ENCODE data around the gene RNF31. TPM values are rescaled to one million over a fixed set of nuclear protein-coding genes. Genes with fewer than 3 reads are reported as not detected.
A peak's percentile ranks its signal among the peaks of the same experiment; 100 is the strongest.

The RNF31 gene
- total and polyA plus RNA-seq, 2 of the 13 experiments (the other 11 are each of a cell fraction or from before 2014, with no cell fraction given) = 48.2 to 86.8 TPM

GRCh38 chr14:24146453-24146977 is 783 bp upstream of the RNF31 start, which contains the start of gene PSME2 (continued):
- TF ChIP-seq ZBTB3 (CRISPR knock-in tag; IDR thresholded peaks at IDR 0.05; ENCODE audit: borderline replicate concordance, low read depth) = no peak
- peak; percentile 87 for TF ChIP-seq HNRNPLL (IDR thresholded peaks at IDR 0.05; ENCODE audit: low read depth, low read length, poor library complexity, severe bottlenecking)
- TF ChIP-seq ZBTB7A (CRISPR knock-in tag; IDR thresholded peaks at IDR 0.05) = no peak
- TF ChIP-seq, protein P1, sequence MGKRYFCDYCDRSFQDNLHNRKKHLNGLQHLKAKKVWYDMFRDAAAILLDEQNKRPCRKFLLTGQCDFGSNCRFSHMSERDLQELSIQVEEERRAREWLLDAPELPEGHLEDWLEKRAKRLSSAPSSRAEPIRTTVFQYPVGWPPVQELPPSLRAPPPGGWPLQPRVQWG (CRISPR knock-in tag; IDR thresholded peaks at IDR 0.05; ENCODE audit: borderline replicate concordance, low read depth) = no peak
- TF ChIP-seq SOX6 (IDR thresholded peaks at IDR 0.05) = no peak
- peak; percentile 80 for TF ChIP-seq SOX6 (CRISPR knock-in tag; IDR thresholded peaks at IDR 0.05)
- peak; percentile 86 for TF ChIP-seq MED1 (CRISPR knock-in tag; IDR thresholded peaks at IDR 0.05)
- TF ChIP-seq ZNF367 (CRISPR knock-in tag; IDR thresholded peaks at IDR 0.05; ENCODE audit: borderline replicate concordance) = no peak
- peak; percentile 94 for TF ChIP-seq ETV6 (CRISPR knock-in tag; conservative IDR thresholded peaks at IDR 0.05)
- no peak for TF ChIP-seq SP1 (IDR thresholded peaks at IDR 0.05)
- peak; percentile 91 for TF ChIP-seq SP1 (CRISPR knock-in tag; IDR thresholded peaks at IDR 0.05)
- TF ChIP-seq, protein P2, sequence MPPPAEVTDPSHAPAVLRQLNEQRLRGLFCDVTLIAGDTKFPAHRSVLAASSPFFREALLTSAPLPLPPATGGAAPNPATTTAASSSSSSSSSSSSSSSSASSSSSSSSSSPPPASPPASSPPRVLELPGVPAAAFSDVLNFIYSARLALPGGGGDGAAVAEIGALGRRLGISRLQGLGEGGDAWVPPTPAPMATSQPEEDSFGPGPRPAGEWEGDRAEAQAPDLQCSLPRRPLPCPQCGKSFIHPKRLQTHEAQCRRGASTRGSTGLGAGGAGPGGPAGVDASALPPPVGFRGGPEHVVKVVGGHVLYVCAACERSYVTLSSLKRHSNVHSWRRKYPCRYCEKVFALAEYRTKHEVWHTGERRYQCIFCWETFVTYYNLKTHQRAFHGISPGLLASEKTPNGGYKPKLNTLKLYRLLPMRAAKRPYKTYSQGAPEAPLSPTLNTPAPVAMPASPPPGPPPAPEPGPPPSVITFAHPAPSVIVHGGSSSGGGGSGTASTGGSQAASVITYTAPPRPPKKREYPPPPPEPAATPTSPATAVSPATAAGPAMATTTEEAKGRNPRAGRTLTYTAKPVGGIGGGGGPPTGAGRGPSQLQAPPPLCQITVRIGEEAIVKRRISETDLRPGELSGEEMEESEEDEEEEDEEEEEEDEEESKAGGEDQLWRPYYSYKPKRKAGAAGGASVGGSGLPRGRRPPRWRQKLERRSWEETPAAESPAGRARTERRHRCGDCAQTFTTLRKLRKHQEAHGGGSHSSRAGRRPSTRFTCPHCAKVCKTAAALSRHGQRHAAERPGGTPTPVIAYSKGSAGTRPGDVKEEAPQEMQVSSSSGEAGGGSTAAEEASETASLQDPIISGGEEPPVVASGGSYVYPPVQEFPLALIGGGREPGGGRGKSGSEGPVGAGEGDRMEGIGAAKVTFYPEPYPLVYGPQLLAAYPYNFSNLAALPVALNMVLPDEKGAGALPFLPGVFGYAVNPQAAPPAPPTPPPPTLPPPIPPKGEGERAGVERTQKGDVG (CRISPR knock-in tag; IDR thresholded peaks at IDR 0.05; ENCODE audit: borderline replicate concordance) = no peak
- TF ChIP-seq GPBP1L1 (CRISPR knock-in tag; IDR thresholded peaks at IDR 0.05) = no peak
- TF ChIP-seq SIX1 (CRISPR knock-in tag; IDR thresholded peaks at IDR 0.05; ENCODE audit: borderline replicate concordance) = no peak
- TF ChIP-seq FOXO1 (CRISPR knock-in tag; IDR thresholded peaks at IDR 0.05) = peak; percentile 66
- TF ChIP-seq TFE3 (CRISPR knock-in tag; IDR thresholded peaks at IDR 0.05) = no peak
- peak; percentile 47 for TF ChIP-seq CTCF (CRISPR knock-in tag; IDR thresholded peaks at IDR 0.05)
- TF ChIP-seq ZNF687 (CRISPR knock-in tag; IDR thresholded peaks at IDR 0.05) = peak; percentile 83

Measured in HepG2 (cell line).